Type B pancreatic cell (in vitro differentiated cells): ENCODE results near the gene DNMT3B. TPM values are rescaled to one million over a fixed set of nuclear protein-coding genes. Genes with fewer than 3 reads are reported as not detected.

Experiments used
- DNase-seq: peaks from one replicate; pipeline ENCODE4 v3.0.0; 2021; ENCODE audit warnings: mixed read lengths; ENCODE audit not compliant: unreplicated experiment; ENCODE audit errors: extremely low spot score
- H3K27ac Mint-ChIP-seq: 2 replicates; pipeline ENCODE4 v1.8.0; 2021; ENCODE audit warnings: mild to moderate bottlenecking, mixed read lengths
- H3K27me3 Mint-ChIP-seq: 2 replicates; pipeline ENCODE4 v1.8.0; 2021; ENCODE audit warnings: mixed read lengths
- H3K36me3 Mint-ChIP-seq: 2 replicates; pipeline ENCODE4 v1.8.0; 2021; ENCODE audit warnings: mixed read lengths
- H3K4me1 Mint-ChIP-seq: one replicate; pipeline ENCODE4 v1.8.0; 2021; ENCODE audit warnings: mixed read lengths; ENCODE audit not compliant: unreplicated experiment
- H3K4me3 Mint-ChIP-seq: 2 replicates; pipeline ENCODE4 v1.8.0; 2021; ENCODE audit warnings: mild to moderate bottlenecking, mixed read lengths
- H3K9me3 Mint-ChIP-seq: 2 replicates; pipeline ENCODE4 v1.8.0; 2021; ENCODE audit warnings: mixed read lengths
- CTCF ChIP-seq: fragments of 200-600 bp; sonication (generic); conservative IDR thresholded peaks from 2 replicates; pipeline ENCODE4 v1.5.0; 2021; ENCODE audit warnings: antibody characterized with exemption, mild to moderate bottlenecking
- total RNA-seq: library from RNA; stranded (reverse); gene quantifications from 2 replicates; pipeline ENCODE4 v1.2.1, GENCODE V29; 2021; ENCODE audit warnings: low replicate concordance

The DNMT3B gene
- total RNA-seq, 1 donor from 2014 or later: 19.7 TPM

GRCh38 chr20:32808438-32808837, 46.3 kb downstream of the DNMT3B start:
- no peak overlapping the region for H3K27ac Mint-ChIP-seq
- no peak for DNase-seq
- peaks cover 15% of the 10 kb centered on the region for H3K4me1 Mint-ChIP-seq
- no peaks in the 10 kb centered on the region for H3K9me3 Mint-ChIP-seq
- H3K36me3 Mint-ChIP-seq: peaks cover 12% of the 10 kb centered on the region
- no peaks in the 10 kb centered on the region for H3K27me3 Mint-ChIP-seq
- no peak for TF ChIP-seq CTCF
- no peak overlapping the region for H3K4me3 Mint-ChIP-seq

GRCh38 chr20:32809907-32810306, 47.7 kb downstream of the DNMT3B start:
- H3K27ac Mint-ChIP-seq: no peak overlapping the region
- H3K4me1 Mint-ChIP-seq: peaks cover 15% of the 10 kb centered on the region
- no peaks in the 10 kb centered on the region for H3K27me3 Mint-ChIP-seq
- H3K9me3 Mint-ChIP-seq: no peaks in the 10 kb centered on the region
- DNase-seq: no peak
- peaks cover 5% of the 10 kb centered on the region for H3K36me3 Mint-ChIP-seq
- TF ChIP-seq CTCF: no peak
- H3K4me3 Mint-ChIP-seq: no peak overlapping the region

DNA sequence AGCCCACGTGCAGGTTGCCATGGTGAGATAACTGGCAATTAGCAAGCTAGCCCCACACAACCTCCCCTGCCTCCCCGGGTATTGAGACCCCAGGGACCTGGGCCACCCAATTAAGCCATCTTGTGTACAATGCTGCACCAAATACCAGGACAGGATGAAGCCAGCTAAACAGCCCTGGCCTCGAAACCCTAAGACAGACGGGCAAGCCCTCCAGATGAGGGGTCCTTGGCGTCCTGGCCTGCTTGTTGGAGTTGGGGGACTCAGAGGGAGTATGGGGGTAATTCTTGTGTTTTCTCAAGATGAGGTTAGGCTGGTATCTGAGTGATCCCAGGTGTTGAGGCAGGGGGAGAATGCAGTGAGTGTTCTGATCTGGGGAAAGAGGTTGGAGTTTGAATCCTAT, 48.8 kb downstream of the DNMT3B start:
- no peaks in the 10 kb centered on the region for H3K9me3 Mint-ChIP-seq
- H3K27ac Mint-ChIP-seq: no peak overlapping the region
- DNase-seq: no peak
- peaks cover 5% of the 10 kb centered on the region for H3K36me3 Mint-ChIP-seq
- TF ChIP-seq CTCF: no peak
- no peaks in the 10 kb centered on the region for H3K27me3 Mint-ChIP-seq
- H3K4me3 Mint-ChIP-seq: no peak overlapping the region
- H3K4me1 Mint-ChIP-seq: peaks cover 15% of the 10 kb centered on the region

DNA sequence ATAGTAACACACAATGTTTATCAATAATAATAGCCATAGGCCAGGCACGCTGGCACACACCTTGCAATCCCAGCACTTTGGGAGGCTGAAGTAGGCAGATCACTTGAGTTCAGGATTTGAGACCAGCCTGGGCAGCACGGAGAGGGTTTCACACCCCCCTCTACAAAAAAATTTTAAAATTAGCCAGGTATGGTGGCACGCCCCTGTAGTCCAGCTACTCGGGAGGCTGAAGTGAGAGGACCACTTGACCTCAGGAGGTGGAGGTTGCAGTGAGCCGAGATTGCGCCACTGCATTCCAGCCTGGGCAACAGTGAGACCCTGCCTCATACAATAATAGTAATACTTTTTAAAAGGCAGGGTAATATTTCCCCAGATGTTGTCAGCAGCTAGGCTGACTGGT, 49.7 kb downstream of the DNMT3B start:
- H3K4me3 Mint-ChIP-seq: no peak overlapping the region
- H3K4me1 Mint-ChIP-seq: peaks cover 15% of the 10 kb centered on the region
- TF ChIP-seq CTCF: no peak
- peaks cover 5% of the 10 kb centered on the region for H3K36me3 Mint-ChIP-seq
- no peak for DNase-seq
- H3K9me3 Mint-ChIP-seq: no peaks in the 10 kb centered on the region
- H3K27me3 Mint-ChIP-seq: no peaks in the 10 kb centered on the region
- H3K27ac Mint-ChIP-seq: no peak overlapping the region

- Mint-ChIP-seq H3K4me1 (peaks cover 39% of the 10 kb centered on the region), H3K36me3 (peaks cover 8% of the 10 kb centered on the region), H3K9me3 (no peaks in the 10 kb centered on the region), H3K4me3 (peak overlapping the region; percentile 95), H3K27me3 (no peaks in the 10 kb centered on the region), H3K27ac (peak overlapping the region; percentile 96)
- peak; percentile 36 for TF ChIP-seq CTCF
- DNase-seq: peak; percentile 96
These were observed 58.0 kb downstream of the DNMT3B start for GRCh38 chr20:32819992-32820697.
